GM12878 (cell line): ENCODE results near the gene TSPAN7.

Source experiments
- CHD4 ChIP-seq: fragments of 200-600 bp; sonication (generic); IDR thresholded peaks from 2 replicates; pipeline ENCODE4 v1.6.1; 2016; ENCODE audit warnings: mild to moderate bottlenecking
- EZH2 ChIP-seq: IDR thresholded peaks from 2 replicates; pipeline ENCODE4 v1.6.1; 2012; ENCODE audit warnings: low read depth, mild to moderate bottlenecking, control low read depth, inconsistent platforms, low read length, borderline replicate concordance; ENCODE audit not compliant: control insufficient read depth
- IKZF1 ChIP-seq: fragments of 450-650 bp; conservative IDR thresholded peaks from 2 replicates; pipeline ENCODE4 v1.6.1; 2017; ENCODE audit warnings: antibody characterized with exemption, mild to moderate bottlenecking
- POLR2A ChIP-seq: IDR thresholded peaks from 2 replicates; pipeline ENCODE4 v1.6.1; 2011; ENCODE audit warnings: low read depth, mild to moderate bottlenecking, low read length
- RELA ChIP-seq: fragments of 450-650 bp; IDR thresholded peaks from 2 replicates; pipeline ENCODE4 v1.8.0; 2014; ENCODE audit warnings: borderline replicate concordance; ENCODE audit not compliant: partially characterized antibody
- RFX5 ChIP-seq: IDR thresholded peaks from 2 replicates; pipeline ENCODE4 v1.6.1; 2011; ENCODE audit warnings: low read depth, low read length, improper control_type of control experiment
- SRF ChIP-seq, 2 experiments: IDR thresholded peaks; 2 replicates each; pipeline ENCODE4 v1.6.1; 2011; ENCODE audit warnings: low read depth in 2 of 2, low read length in 2 of 2, mild to moderate bottlenecking in 1 of 2, moderate library complexity in 1 of 2
- ZNF207 ChIP-seq: fragments of 450-650 bp; IDR thresholded peaks from 2 replicates; pipeline ENCODE4 v1.6.1; 2014; ENCODE audit warnings: antibody characterized with exemption, mild to moderate bottlenecking, borderline replicate concordance
- ZSCAN29 ChIP-seq: fragments of 450-650 bp; IDR thresholded peaks from 2 replicates; pipeline ENCODE4 v1.6.1; 2017; ENCODE audit warnings: mild to moderate bottlenecking, moderate library complexity
- TF ChIP-seq, protein P1 (sequence below): IDR thresholded peaks from 2 replicates; pipeline ENCODE4 v1.6.1; 2012; ENCODE audit warnings: low read depth, low read length, improper control_type of control experiment
- TF ChIP-seq, protein P2 (sequence below), 3 experiments: IDR thresholded peaks in 2 of 3; conservative IDR thresholded peaks in 1 of 3; 2 replicates each; pipeline ENCODE4 v1.5.1; 2011; ENCODE audit warnings: low read depth in 3 of 3, low read length in 3 of 3, mild to moderate bottlenecking in 3 of 3, control low read depth in 2 of 3, moderate library complexity in 2 of 3, inconsistent platforms in 1 of 3, mixed read lengths in 1 of 3; ENCODE audit not compliant: control insufficient read depth in 2 of 3, insufficient read depth in 1 of 3; ENCODE audit errors: extremely low read depth in 1 of 3
- TF ChIP-seq, protein P3 (sequence below): IDR thresholded peaks from 2 replicates; pipeline ENCODE4 v1.6.1; 2012; ENCODE audit warnings: mild to moderate bottlenecking, low read depth, low read length
- TF ChIP-seq, protein P4 (sequence below): IDR thresholded peaks from 2 replicates; pipeline ENCODE4 v1.6.1; 2011; ENCODE audit warnings: mild to moderate bottlenecking, low read depth, low read length, moderate library complexity; ENCODE audit not compliant: insufficient replicate concordance
- TF ChIP-seq, protein P5 (sequence below): IDR thresholded peaks from 2 replicates; pipeline ENCODE4 v1.6.1; 2012; ENCODE audit warnings: low read depth, low read length, improper control_type of control experiment

DNA sequence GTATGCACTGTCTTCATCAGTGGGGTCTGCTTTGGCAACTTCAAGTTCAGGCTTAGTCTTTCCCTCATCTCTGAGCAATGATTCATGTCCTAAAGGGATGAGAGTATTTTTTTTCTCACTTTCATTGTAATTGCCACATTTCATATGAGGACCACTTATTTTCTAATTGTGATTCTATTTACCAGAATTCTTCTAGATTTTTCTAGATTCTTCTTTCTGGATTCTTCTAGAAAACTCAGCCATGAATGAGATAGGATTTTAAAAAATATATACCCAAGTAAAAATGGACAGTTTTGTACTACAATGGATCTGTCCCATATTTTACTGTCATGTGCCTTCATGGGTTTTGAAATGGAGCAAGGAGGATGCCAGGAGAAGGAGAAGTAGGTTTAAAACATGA, 78.4 kb downstream of the TSPAN7 start:
- TF ChIP-seq, protein P1, sequence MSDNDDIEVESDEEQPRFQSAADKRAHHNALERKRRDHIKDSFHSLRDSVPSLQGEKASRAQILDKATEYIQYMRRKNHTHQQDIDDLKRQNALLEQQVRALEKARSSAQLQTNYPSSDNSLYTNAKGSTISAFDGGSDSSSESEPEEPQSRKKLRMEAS = no peak
- TF ChIP-seq, protein P2, sequence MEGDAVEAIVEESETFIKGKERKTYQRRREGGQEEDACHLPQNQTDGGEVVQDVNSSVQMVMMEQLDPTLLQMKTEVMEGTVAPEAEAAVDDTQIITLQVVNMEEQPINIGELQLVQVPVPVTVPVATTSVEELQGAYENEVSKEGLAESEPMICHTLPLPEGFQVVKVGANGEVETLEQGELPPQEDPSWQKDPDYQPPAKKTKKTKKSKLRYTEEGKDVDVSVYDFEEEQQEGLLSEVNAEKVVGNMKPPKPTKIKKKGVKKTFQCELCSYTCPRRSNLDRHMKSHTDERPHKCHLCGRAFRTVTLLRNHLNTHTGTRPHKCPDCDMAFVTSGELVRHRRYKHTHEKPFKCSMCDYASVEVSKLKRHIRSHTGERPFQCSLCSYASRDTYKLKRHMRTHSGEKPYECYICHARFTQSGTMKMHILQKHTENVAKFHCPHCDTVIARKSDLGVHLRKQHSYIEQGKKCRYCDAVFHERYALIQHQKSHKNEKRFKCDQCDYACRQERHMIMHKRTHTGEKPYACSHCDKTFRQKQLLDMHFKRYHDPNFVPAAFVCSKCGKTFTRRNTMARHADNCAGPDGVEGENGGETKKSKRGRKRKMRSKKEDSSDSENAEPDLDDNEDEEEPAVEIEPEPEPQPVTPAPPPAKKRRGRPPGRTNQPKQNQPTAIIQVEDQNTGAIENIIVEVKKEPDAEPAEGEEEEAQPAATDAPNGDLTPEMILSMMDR (IDR thresholded peaks at IDR 0.05 in 2 of 3, conservative IDR thresholded peaks at IDR 0.05 in 1 of 3; ENCODE audit: control insufficient read depth in 2 of 3, extremely low read depth in 1 of 3, insufficient read depth in 1 of 3, low read depth in 3 of 3, low read length in 3 of 3) = no peak
- TF ChIP-seq ZNF207 (no peak), RFX5 (no peak), POLR2A (no peak), ZSCAN29 (no peak), RELA (no peak), SRF (IDR thresholded peaks at IDR 0.05; ENCODE audit: low read depth in 2 of 2, low read length in 2 of 2) (no peak), IKZF1 (no peak), EZH2 (no peak), CHD4 (no peak)
- TF ChIP-seq, protein P3, sequence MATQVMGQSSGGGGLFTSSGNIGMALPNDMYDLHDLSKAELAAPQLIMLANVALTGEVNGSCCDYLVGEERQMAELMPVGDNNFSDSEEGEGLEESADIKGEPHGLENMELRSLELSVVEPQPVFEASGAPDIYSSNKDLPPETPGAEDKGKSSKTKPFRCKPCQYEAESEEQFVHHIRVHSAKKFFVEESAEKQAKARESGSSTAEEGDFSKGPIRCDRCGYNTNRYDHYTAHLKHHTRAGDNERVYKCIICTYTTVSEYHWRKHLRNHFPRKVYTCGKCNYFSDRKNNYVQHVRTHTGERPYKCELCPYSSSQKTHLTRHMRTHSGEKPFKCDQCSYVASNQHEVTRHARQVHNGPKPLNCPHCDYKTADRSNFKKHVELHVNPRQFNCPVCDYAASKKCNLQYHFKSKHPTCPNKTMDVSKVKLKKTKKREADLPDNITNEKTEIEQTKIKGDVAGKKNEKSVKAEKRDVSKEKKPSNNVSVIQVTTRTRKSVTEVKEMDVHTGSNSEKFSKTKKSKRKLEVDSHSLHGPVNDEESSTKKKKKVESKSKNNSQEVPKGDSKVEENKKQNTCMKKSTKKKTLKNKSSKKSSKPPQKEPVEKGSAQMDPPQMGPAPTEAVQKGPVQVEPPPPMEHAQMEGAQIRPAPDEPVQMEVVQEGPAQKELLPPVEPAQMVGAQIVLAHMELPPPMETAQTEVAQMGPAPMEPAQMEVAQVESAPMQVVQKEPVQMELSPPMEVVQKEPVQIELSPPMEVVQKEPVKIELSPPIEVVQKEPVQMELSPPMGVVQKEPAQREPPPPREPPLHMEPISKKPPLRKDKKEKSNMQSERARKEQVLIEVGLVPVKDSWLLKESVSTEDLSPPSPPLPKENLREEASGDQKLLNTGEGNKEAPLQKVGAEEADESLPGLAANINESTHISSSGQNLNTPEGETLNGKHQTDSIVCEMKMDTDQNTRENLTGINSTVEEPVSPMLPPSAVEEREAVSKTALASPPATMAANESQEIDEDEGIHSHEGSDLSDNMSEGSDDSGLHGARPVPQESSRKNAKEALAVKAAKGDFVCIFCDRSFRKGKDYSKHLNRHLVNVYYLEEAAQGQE = no peak
- TF ChIP-seq, protein P4, sequence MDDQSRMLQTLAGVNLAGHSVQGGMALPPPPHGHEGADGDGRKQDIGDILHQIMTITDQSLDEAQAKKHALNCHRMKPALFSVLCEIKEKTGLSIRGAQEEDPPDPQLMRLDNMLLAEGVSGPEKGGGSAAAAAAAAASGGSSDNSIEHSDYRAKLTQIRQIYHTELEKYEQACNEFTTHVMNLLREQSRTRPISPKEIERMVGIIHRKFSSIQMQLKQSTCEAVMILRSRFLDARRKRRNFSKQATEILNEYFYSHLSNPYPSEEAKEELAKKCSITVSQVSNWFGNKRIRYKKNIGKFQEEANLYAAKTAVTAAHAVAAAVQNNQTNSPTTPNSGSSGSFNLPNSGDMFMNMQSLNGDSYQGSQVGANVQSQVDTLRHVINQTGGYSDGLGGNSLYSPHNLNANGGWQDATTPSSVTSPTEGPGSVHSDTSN = no peak
- TF ChIP-seq, protein P5, sequence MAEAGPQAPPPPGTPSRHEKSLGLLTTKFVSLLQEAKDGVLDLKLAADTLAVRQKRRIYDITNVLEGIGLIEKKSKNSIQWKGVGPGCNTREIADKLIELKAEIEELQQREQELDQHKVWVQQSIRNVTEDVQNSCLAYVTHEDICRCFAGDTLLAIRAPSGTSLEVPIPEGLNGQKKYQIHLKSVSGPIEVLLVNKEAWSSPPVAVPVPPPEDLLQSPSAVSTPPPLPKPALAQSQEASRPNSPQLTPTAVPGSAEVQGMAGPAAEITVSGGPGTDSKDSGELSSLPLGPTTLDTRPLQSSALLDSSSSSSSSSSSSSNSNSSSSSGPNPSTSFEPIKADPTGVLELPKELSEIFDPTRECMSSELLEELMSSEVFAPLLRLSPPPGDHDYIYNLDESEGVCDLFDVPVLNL = no peak
